HG02870 (cell line): ENCODE measurements around the gene KRT8.

ENCODE experiments used
- ATAC-seq: cut with Tn5 transposase; IDR thresholded peaks from one replicate; pipeline ENCODE4 v1.9.1; 2021; ENCODE audit warnings: mild to moderate bottlenecking, moderate library complexity; ENCODE audit not compliant: unreplicated experiment

Gene KRT8

DNA sequence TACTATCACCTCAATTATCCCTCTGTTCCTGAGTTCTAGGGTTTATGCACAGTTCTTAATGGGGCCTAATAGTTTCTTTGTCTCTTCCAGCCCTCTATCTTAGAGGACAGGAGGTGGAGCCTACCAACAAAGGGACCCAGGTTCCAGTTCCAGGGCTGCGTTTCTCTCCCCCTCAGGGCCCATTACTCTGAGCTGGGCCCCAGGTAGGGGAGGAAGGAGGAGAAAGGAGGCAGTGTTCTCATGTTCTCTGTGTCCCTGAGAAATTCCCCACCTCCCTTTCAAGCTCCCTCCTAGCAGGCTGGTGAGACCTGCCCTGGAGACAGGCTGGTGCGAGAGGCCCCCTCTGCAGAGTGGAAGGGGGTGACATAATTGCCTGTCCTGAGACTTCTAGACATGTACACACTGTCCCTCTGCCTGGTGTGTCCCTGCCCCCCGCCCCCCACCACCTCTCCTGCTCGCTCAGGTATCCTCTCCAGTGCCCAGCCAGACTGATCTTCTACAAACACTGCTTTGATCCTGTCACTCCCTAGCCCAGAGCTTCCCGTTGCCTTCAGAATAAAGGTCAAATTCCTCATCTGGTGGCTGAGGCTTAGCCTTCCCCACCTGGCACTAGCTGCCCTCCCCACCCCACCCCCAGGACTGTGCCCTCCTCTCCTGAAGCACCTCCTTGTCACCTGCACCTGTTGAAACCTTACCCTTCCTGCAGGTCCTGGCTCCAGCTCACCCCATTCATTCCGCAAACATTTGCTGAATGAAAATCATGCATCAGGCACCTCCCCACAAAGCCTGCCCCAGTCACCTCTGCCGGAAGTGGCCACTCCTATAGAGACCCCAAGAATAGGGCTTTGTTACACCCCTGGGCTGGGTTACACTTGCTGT lies 21.1 kb upstream of the KRT8 start:
- ATAC-seq = no peak

DNA sequence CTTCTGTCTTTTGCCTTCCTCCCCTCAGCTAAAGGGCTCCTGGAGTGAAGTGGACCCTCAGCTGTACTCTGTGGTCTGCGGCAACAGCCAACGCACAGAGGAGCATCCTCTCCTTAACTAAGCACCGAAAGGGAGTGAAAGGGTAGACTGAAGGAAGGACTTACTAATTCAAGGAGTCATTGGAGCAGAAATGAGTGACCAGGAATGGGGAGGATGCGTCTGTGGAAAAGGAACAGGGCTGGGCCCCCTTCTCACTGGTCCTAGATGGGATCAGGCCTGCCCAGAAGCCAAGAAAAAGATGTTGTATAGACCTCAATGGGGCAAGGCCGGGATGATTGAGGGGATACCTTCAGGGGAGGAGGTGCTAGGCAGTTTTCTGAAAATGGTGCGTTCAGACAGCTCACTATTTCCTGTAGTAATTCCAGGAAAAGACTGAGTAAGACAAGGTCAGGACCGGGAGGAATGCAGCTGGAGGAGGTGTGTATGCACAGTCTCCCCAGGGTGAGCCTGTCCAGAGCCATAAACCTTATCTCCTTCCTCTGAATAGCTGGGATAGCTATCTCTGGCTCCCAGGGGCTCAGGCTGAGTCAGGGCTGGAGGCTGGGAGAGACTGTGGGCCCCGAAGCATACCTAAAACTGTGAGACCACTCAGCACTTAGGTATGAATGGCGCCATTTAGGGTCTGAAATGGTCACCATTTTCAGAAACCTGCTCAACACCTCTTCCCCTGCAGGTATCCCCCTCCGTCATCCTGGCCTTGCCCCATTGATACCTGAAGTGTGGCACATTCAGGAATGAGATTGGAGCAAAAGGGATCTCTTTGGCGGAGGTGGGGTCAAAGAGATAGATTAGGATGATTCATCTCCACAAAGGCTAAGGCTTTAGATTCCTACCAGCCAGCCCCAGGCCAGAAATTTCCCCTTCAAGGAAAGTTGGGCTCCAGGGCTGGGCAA lies 20.2 kb upstream of the KRT8 start:
- ATAC-seq = no peak

DNA sequence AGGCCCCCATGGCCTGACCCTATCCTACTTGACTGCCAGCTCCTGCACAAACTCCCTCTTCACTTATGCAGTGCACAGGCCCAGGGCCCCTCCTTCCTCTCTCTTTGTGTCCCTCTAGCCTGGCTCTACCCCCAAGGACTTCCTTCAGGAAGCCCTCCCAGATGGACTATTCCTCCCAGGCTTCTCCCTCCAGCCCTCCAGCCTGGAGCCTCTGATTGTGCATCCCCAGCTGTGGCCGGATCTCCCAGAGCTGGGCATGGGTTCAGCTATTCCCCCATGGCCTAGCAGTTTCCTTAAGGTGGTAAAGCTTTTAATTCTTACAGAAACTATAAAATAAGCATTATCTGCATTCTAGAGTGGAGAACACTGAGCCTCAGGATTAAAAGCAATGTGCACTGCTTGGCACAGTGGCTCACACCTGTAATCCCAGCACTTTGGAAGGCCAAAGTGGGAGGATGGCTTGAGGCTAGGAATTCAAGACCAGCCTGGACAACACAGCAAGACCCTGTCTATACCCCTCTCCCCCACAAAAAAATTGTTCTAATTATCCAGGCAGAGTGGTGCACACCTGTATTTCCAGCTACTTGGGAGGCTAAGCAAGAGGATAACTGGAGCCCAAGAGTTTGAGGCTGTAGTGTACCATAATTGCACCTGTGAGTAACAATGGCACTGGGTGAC lies 16.8 kb upstream of the KRT8 start:
- ATAC-seq = no peak

DNA sequence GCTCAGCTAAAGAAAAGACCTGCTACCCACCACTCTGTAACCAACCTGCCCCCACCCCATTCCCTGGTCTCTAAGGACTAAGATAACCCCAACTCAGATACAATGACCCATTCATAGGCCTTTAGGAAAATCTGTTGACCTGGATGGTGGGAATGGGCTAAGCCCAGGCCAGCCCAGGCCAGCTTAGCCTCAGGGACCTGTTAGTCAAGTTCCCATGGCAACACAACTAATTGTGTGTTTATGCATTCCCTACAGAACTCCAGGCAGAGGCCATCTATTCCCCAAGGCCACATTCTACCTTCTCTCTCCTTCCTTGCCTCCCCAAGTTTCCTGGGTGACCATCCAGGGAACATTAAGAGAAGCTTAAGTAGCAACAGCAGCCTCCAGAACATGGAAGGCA lies 16.1 kb upstream of the KRT8 start:
- no peak for ATAC-seq

DNA sequence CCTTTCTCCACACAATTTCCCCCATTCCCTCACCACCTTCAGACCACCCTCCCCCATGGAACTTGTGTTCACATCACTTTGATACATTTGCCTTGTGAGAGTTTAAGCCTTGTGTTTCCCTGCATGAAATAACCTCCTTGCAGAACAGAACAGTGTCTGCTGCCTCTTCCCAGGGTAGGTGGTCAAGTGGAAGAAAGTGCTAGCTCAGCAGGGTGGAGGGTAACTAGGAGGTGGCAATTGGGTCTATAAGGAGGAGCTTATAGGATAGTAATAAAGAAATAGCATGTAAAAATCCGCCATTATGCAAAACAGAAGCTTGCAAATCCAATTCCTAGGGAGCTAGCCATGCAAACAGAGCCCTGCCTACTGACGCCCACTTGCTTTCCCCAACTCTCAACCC lies 13.9 kb upstream of the KRT8 start:
- no peak for ATAC-seq

DNA sequence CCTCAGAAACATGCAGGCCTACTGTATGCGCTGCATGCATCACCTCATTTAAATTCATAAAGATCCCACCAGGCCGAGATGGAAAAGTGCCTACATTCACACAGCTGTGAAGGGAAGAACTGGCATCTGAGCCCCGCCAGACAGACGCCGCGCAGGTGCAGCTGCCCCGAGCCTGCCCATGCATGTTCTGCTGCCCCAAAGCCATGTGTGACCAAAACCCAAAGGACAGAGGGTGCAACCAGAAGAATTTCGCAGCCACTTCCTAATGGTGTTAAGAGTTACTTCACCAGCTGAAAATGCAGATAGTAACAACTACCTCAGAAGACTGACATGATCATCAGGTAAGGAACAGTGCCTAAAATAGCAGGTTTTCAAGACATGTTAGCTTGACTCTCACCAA lies 13.5 kb upstream of the KRT8 start:
- no peak for ATAC-seq

DNA sequence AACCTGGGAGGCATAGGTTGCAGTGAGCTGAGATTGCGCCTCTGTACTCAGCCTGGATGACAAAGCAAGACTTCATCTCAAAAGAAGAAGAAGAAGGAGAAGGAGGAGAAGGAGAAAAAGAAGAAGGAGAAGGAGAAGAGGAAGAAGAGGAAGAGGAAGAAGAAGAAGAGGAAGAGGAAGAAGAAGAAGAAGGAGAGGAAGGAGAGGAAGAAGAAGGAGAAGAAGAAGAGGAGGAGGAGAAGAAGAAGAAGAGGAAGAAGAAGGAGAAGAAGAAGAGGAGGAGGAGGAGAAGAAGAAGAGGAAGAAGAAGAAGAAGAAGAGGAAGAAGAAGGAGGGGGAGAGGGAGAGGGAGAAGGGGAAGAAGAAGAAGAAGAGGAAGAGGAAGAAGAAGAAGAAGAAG lies 12.9 kb upstream of the KRT8 start:
- ATAC-seq = no peak

DNA sequence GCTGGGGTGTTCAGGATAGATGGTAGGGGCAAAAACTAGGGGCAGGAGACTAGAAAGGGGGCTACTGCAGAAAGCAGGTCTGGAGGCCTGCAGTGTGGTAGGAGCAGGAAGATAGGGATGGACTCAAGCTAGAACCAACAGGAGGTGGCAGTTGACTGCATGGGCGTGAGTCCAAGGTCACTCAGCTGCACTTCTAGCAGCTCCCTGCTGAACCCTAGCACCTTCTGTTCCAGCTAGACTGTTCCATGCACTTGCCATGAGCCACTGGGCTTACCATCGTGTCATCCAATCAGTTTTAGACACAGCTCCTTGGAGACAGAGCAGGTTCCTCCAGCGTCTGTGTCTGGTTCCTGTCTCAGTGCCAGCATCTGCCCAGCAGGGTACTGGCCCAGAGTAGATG lies 11.3 kb upstream of the KRT8 start:
- no peak for ATAC-seq

DNA sequence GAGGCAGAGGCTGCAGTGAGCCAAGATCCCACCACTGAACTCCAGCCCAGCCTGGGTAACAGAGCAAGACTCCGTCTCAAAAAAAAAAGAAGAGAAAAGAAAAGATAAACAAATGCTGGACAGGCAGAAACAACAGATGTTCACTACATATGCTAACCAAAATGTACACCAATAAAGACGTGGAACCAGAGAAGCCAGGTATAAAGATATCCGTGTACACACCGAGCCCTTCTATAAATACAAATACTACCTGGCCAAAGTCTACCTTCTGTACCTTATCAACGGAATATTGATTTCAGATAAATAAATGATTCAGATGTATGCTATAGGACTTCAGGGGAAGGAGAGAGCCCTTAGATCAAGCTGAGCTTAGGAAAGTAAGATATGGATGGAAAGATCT lies 10.8 kb upstream of the KRT8 start:
- no peak for ATAC-seq

DNA sequence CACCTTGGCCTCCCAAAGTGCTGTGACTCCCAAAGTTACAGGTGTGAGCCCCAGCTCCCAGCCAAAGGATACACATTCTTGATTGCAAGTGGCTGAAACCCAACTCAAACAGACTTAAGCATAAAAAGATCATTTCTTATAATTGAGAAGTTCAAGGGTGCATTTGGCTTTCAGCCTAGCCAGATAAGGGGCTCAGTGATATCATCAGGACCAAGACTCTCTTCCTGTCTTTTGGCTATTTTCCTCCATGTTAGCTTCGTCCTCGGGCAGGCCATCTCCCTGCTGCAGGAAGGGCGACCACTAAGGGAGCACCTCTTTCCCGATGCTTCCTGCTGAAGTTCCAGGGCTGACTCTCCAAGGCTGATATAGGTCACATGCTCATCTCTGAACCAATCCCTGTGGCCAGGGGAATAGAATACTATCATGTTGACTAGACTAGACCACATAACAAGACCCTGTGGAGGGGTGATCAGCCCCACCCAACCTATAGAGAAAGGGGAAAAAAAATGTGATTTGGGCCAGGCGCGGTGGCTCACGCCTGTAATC lies 9.8 kb upstream of the KRT8 start:
- ATAC-seq = no peak

DNA sequence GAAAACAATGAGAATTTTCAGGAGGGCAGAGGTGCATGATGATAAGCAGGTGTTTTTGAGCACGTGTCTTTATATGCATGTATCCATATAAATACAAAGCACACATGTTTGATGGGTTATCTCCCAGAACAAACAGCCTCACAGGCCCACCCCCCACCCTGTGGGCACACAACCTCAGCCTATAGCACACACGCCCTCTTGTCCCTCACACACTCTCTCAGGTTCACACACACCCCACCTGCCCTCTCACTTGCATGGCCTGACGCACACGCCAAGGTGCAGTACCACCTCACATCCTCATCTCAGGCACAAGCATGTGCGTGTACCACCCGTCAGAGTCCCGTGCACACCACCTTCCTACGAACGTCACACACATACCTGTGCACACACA lies 8.6 kb upstream of the KRT8 start:
- no peak for ATAC-seq

DNA sequence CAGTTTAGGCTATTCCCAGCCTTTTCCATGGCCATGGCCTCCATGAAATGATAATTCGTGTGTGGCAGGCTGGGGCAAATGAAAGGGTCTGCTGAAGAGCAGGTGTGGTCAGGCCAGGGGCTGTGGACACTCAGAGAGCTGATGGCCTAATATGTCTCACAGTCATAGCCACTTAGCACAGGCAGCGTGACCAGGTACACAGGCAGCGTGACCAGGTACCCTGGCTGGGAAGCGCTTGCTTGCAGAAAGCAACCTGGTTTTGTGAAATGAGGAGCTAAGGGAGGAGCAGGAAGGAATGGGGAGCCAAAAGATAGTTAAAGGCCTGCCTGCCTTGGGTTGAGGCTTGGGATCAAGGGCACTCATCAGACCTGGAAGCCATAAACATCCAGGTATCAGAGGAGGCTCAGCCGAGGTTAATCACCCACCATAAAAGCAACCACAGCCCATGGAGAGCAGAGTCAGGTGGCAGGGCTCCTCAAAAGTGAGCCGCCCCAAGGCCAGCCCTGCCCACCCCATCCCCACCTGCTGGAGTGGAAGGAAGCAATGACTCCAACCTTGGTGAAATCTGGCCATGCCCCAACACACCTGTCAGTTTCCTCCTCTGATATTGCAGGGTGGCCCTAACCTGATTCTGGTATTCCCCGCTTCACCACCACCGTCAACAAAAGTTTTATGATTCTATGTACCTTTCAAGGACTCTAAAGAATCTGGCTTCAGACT lies 8.0 kb upstream of the KRT8 start:
- no peak for ATAC-seq

DNA sequence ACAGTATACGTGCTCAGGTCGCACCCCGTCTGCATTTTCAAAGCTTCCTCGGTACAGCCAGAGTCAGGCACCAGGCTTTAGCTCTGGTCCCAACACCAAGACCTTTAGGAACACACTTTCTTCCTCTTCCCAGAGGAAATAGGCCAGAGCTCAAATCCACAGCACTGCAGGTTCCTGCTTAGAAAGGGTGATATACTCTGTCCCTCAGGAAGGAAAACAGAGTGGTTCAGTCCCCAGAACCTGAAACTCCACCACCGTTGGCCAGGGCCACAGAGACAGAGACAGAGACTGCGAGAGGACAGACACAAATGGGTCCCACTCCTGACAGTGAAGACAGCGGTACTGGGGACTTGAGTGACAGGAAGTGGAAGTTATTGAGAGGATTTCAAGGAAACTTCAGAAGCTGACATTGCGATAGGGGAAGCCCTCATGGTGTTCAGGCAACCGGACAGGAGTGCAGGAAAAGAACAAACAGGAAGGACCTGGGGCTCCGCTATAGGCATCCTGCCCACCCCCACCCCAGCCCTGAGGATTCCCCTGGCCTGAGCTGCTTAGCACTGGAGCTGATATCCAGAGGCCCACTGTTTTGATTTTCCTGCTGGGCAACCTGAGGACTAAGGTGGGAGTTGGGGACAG lies 5.5 kb upstream of the KRT8 start:
- no peak for ATAC-seq

DNA sequence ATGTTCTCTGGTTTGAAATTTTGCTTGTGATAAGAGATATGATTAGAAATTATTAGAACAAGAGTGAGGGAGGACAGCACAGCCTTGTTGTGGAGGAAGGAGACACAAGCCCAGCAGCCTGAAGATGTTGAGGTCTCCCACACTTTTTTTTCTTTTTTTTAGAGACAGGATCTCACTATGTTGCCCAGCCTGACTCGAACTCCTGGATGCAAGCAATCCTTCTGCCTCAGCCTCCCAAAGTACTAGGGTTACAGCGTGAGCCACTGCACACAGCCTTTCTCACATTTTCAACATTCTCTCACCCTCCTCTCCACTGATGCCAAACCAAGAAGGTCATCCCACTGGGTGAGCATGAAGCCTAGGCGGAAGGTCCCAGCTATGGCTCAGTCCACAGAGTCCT lies 4.9 kb upstream of the KRT8 start:
- no peak for ATAC-seq

DNA sequence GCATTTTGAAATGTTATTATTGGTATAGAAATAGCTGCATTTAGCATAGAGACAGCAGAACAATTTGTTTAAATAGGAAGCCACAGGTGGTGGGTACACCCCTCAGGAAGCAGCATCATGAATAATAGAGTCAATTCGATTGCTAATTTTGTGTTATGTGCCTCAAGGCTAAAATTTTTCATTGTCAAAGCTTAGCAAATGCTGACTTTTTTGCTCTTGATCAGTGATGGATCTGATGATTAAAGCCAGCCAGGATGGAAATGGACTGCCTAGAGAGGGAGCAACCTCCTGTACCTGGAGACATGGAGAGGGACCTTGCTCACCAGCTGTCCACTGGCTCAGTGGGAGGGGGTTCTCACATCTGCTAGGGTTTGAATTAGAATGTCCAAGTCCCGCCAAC lies 4.5 kb upstream of the KRT8 start:
- ATAC-seq = no peak

DNA sequence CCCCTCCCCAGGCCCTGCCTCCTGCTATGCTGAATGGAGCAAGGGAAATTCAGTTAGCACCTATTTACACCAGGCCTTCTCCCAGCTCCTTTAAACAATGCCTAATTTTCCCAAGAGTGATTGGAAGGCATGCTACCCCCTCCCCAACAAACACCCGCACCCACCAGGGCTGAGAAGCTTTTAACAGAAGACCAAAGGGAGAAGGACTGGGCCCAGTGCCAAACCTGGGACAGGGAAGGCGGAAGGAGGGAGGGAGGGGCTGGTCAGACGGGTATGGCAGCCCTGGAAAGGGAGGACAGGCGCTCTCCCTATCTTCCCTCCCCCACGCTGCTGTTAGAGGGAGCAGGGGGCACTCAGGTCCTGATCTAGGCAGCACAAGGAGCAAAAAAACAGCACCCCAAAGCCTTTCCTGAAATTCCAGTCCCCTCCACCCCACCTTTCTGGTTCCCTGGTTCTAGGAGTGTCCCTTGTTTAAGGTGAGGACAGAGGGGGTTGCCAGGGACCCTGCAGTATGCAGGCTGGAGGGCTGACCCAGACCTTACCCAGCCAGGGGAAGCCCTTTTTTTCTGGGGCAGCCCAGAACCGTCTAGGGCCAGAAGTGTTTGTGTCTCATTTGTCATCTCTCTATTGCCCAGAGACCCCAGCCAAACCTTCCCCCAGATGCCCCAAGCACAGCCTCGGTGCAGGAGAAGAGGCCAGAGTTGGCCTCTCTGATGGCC lies 2.4 kb upstream of the KRT8 start:
- no peak for ATAC-seq

DNA sequence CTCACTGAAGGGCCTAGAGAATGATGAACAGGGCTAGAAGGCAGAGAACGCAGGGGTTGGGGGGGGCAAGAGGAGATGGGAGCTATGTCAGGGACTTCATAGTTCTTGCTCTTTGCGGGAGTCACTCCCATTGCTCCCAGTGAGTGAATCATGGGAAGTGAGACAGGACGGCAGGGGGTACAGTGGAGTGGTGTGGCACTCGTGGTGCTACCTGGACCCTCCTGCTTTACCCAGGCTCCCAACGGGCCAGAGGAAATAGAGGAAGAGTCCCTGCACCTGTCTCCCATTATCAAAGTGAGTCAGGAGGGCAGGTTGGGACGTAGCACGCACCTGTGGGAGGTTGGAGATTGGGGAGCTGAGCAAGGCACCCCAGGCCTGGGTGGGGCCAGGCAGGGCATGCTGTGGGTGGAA lies 1.3 kb upstream of the KRT8 start:
- ATAC-seq = no peak

DNA sequence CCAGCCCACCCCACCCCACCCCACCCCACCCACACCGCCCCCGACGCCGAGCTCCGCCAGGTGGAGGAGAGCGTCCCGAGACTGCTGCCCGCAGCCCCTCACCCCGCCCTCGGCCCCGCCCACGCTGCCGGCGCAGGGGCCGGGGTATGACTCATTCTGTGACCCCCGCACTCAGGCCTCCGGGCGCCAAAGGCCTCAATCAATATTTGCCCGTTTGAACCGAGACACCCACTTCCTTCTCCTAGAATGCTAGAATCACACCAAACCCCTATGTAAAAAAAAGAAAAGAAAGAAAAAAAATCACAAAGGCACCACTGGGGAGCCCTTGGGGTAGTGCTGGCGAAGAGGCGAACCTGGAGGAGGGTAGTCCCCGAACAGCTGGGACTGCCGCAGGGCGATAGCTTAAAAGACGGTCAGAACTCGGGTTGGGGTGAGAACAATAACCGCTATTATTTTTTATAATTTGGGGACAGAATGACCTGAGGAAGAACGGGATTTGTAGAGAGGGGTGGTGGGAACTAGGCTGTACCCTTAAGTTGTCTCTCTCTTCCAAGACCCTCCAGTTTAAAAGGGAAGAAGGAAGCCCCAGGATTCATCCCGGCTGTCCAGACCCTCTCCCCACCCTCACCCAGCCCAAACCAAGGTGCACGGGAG lies 894 bp downstream of the KRT8 start:
- no peak for ATAC-seq

DNA sequence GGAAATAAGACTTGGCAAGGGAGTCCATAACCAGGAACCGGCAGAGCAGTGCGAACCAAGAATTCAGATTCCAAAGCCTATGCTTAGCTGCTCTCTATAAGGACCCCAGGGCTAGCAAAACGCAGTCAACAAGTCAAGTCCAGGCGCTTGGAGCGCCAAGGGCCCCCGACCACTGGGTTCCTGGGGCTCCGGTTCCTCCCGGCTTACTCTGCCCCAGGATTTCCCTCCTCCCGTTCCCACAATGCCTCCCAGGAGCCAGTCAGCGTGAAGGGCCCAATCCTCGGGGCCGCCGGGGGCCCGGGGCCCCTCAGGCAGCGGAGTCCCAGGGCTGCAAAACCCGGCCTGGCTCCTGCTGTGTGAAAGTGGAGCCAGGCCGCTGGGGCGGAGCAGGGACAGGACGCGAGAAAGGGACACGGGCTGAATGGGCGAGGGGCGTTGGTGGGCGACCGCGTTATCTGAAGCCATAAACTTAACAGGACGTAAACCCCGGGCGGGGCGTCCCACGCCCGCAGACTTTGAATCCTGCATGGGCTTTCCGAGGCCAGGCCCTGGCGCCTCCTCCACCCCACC lies 1.5 kb downstream of the KRT8 start:
- ATAC-seq = no peak
